GM06990 (cell line): ENCODE measurements around the gene HIF1A.
A peak's percentile ranks its signal among the peaks of the same experiment; 100 is the strongest.

ENCODE experiments used
- DNase-seq: peaks from one replicate; pipeline ENCODE4 v3.0.0-alpha.2; 2011; ENCODE audit not compliant: insufficient read length; ENCODE audit errors: extremely low read depth
- H3K27me3 ChIP-seq: replicated peaks from 2 replicates; pipeline ENCODE4 v1.6.0; 2011; ENCODE audit warnings: low read length; ENCODE audit not compliant: control insufficient read depth, insufficient read depth
- H3K36me3 ChIP-seq: 2 replicates; pipeline ENCODE4 v1.5.1; 2011; ENCODE audit warnings: low read length; ENCODE audit not compliant: control insufficient read depth, insufficient read depth
- H3K4me3 ChIP-seq: replicated peaks from 2 replicates; pipeline ENCODE4 v1.5.1; 2011; ENCODE audit warnings: low read depth, mild to moderate bottlenecking, control low read depth, low read length
- TF ChIP-seq, protein P1 (sequence below): IDR thresholded peaks from 2 replicates; pipeline ENCODE4 v1.5.1; 2011; ENCODE audit warnings: low read length, control low read depth, mild to moderate bottlenecking, inconsistent platforms; ENCODE audit not compliant: insufficient read depth, poor library complexity, severe bottlenecking

HIF1A gene

DNA sequence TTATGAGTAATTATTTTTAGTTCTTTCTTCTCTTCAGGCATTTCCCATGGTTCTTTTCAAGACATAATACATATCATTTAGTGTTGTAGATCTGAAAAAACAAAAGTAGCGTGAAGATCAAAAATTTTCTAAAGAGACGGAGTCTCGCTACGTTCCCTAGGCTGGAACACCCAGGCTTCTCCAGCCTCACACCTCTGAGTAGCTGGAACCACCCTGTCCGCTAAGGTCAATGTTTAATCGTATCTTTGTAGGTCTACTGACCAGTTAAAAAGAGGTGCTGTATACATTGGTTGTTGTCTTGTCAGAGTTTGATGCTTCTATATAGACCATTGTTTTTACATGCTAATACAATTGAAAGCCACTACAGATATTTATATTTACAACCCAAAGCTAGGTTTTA lies 1.3 kb upstream of the HIF1A start:
- Histone ChIP-seq H3K27me3 (no peaks in the 10 kb centered on the region), H3K4me3 (no peak overlapping the region), H3K36me3 (no peaks in the 10 kb centered on the region)
- no peak for DNase-seq
- TF ChIP-seq, protein P1, sequence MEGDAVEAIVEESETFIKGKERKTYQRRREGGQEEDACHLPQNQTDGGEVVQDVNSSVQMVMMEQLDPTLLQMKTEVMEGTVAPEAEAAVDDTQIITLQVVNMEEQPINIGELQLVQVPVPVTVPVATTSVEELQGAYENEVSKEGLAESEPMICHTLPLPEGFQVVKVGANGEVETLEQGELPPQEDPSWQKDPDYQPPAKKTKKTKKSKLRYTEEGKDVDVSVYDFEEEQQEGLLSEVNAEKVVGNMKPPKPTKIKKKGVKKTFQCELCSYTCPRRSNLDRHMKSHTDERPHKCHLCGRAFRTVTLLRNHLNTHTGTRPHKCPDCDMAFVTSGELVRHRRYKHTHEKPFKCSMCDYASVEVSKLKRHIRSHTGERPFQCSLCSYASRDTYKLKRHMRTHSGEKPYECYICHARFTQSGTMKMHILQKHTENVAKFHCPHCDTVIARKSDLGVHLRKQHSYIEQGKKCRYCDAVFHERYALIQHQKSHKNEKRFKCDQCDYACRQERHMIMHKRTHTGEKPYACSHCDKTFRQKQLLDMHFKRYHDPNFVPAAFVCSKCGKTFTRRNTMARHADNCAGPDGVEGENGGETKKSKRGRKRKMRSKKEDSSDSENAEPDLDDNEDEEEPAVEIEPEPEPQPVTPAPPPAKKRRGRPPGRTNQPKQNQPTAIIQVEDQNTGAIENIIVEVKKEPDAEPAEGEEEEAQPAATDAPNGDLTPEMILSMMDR: no peak

DNA sequence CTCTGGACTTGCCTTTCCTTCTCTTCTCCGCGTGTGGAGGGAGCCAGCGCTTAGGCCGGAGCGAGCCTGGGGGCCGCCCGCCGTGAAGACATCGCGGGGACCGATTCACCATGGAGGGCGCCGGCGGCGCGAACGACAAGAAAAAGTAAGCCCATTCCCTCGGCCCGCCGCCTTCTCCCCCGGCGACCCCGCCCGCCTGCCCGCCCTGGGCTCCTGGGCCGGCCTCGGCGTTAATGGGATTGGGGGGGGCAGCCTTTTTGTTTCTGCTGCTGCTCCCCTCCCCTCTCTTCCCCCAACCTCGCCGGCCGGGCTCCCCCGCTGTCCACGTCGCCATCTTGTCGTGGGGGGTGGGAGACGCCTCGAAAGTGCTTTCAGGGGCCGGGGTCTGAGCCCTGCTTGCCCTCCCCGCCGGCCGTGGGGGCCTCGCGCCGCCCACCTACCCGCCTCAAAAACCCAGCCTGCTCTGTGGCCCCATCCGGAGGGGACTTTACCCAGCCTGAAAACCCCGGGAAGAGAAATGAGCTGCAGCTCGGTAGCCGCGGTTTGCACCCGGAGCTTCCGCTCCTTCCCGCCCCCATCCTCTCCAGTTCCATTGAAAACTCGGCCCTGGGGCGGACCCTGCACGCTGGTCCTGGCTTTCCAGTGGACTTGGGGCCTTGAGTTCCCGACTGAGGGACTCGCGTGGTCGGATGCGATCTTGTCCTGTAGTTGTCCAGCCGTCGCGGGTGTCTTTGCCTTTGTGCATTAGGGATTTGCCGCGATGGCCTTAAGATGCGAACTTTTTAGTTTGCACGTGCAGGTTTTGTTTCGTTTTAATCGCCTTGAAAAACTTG lies 598 bp downstream of the HIF1A start:
- peak overlapping the region; percentile 81 for H3K4me3 ChIP-seq
- no peaks in the 10 kb centered on the region for H3K27me3 ChIP-seq
- DNase-seq: peak; percentile 74
- TF ChIP-seq, protein P1: no peak
- H3K36me3 ChIP-seq: no peaks in the 10 kb centered on the region

DNA sequence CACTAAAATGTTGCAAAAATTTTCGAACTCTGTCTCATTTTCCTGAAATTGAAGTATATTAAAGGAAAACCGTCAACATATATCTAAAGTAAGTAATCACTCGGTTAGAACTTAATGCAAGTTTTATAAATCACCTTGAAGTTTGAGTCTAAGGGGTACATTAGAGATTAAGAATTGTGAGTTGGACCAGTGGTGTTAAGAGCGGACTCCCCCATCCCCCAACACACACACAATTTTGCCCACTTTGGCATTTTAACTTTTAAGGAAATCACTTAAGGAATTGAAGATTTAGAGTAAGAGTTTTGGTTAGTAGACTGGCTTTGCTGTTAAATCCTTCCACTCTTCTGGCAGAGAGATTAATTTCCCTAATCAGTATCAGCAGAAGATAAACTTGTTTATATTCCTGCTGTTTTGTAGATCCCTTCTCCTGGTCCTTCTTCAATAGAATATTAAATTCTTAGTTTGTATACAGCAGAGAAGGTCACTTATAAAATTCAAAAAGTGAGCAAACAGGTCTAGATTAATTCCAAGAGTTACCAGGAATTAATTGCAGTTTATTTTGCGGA lies 1.5 kb downstream of the HIF1A start:
- DNase-seq: no peak
- TF ChIP-seq, protein P1: no peak
- Histone ChIP-seq H3K4me3 (peak overlapping the region; percentile 81), H3K36me3 (no peaks in the 10 kb centered on the region), H3K27me3 (no peaks in the 10 kb centered on the region)

DNA sequence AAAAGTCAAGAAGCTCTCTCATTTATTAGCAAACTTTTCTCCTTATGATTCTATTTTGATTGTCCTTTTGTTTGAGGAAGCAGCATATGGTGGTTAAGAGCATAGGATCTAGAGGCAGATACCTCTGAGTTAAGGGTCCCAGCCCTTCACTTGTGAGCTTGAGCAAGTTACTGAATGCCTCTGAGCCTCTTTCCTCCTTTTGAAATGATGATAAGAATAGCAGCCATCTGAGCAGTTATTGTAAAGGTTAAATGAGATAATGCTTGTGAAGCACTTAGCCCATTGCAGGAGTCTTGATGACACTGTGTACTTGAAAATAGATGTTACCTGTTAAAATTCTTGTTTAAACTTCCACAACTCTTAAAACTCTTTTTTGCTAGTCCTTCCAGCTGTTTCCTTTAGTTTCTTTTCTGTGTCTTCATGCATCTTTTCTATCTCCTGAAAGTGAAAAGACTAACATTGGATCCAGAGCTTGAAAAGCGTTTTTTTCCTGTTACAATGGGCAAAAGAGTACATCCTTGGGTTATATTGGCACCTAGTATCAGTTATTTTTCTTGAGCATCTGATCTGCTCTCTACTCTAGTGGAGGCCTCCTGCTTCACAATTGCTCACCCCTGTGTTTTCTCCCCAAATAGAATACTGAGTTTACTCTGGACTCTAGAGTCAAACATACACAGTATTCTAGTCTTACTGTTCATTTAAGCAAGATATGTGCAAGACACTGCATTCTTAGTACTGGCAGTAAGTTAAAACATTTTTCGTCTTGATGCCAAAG lies 3.1 kb downstream of the HIF1A start:
- no peaks in the 10 kb centered on the region for H3K36me3 ChIP-seq
- H3K27me3 ChIP-seq: no peaks in the 10 kb centered on the region
- H3K4me3 ChIP-seq: peak overlapping the region; percentile 81
- DNase-seq: no peak
- TF ChIP-seq, protein P1: no peak

DNA sequence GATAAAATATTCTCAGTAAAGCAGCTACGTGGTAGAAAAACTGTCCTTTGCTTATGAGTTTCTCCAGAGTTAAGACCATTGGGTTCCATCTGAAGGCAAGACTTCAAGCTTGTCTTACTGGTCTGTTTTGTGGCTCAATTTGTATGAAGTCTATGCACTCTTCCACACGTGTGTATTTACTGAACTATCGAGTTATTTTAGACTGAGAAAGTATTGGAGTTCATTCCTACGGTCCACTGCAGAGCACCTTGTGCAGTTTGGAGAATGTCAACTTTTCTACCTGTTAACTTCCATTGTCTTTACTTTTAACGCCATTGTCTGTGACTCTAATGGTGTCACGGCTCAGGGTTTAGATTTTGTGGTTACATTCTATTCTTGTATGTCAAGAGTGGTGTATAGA lies 3.7 kb downstream of the HIF1A start:
- Histone ChIP-seq H3K36me3 (no peaks in the 10 kb centered on the region), H3K4me3 (peak overlapping the region; percentile 81), H3K27me3 (no peaks in the 10 kb centered on the region)
- TF ChIP-seq, protein P1: no peak
- no peak for DNase-seq
